KMS-11 (cell line): ENCODE results near the gene SSBP2.

Experiments
- H2AFZ ChIP-seq: fragments of 200-600 bp; sonication (generic); 2 replicates; pipeline ENCODE4 v1.6.1; 2016; ENCODE audit warnings: antibody characterized with exemption, mixed run types, low read depth
- H3K27ac ChIP-seq: fragments of 200-600 bp; sonication (generic); 2 replicates; pipeline ENCODE4 v1.6.1; 2016; ENCODE audit warnings: mild to moderate bottlenecking, mixed run types
- H3K27me3 ChIP-seq: fragments of 200-600 bp; sonication (generic); 2 replicates; pipeline ENCODE4 v1.6.1; 2017; ENCODE audit warnings: mild to moderate bottlenecking, low read depth, mixed run types, moderate library complexity; ENCODE audit not compliant: insufficient read depth
- H3K36me3 ChIP-seq: fragments of 200-600 bp; sonication (generic); 2 replicates; pipeline ENCODE4 v1.6.1; 2017; ENCODE audit warnings: mild to moderate bottlenecking, mixed run types; ENCODE audit not compliant: insufficient read depth
- H3K4me1 ChIP-seq: fragments of 200-600 bp; sonication (generic); 2 replicates; pipeline ENCODE4 v1.6.1; 2016; ENCODE audit warnings: mild to moderate bottlenecking, low read depth, mixed run types; ENCODE audit not compliant: poor library complexity, severe bottlenecking
- H3K4me2 ChIP-seq: fragments of 200-600 bp; sonication (generic); 2 replicates; pipeline ENCODE4 v1.7.0; 2016; ENCODE audit warnings: mild to moderate bottlenecking, mixed run types
- H3K4me3 ChIP-seq: fragments of 200-600 bp; sonication (generic); IDR thresholded peaks from 2 replicates; pipeline ENCODE4 v1.6.1; 2017; ENCODE audit warnings: low read depth, low read length, mixed read lengths; ENCODE audit not compliant: insufficient read depth
- H3K79me2 ChIP-seq: fragments of 200-600 bp; sonication (generic); 2 replicates; pipeline ENCODE4 v1.6.1; 2016; ENCODE audit warnings: low read depth, mixed run types; ENCODE audit not compliant: insufficient read depth
- H3K9ac ChIP-seq: fragments of 200-600 bp; sonication (generic); 2 replicates; pipeline ENCODE4 v1.6.1; 2016; ENCODE audit warnings: mild to moderate bottlenecking, mixed run types
- H4K20me1 ChIP-seq: fragments of 200-600 bp; sonication (generic); 2 replicates; pipeline ENCODE4 v1.6.1; 2016; ENCODE audit warnings: mild to moderate bottlenecking, mixed run types; ENCODE audit not compliant: insufficient read depth
- TF ChIP-seq, protein P1 (sequence below): fragments of 200-600 bp; sonication (generic); conservative IDR thresholded peaks from 2 replicates; pipeline ENCODE4 v1.6.1; 2017; ENCODE audit warnings: low read depth, mild to moderate bottlenecking, antibody characterized with exemption, low read length, moderate library complexity, mixed read lengths

Gene SSBP2

GRCh38 chr5:81650987-81651386 is 99.9 kb downstream of the SSBP2 start:
- TF ChIP-seq, protein P1, sequence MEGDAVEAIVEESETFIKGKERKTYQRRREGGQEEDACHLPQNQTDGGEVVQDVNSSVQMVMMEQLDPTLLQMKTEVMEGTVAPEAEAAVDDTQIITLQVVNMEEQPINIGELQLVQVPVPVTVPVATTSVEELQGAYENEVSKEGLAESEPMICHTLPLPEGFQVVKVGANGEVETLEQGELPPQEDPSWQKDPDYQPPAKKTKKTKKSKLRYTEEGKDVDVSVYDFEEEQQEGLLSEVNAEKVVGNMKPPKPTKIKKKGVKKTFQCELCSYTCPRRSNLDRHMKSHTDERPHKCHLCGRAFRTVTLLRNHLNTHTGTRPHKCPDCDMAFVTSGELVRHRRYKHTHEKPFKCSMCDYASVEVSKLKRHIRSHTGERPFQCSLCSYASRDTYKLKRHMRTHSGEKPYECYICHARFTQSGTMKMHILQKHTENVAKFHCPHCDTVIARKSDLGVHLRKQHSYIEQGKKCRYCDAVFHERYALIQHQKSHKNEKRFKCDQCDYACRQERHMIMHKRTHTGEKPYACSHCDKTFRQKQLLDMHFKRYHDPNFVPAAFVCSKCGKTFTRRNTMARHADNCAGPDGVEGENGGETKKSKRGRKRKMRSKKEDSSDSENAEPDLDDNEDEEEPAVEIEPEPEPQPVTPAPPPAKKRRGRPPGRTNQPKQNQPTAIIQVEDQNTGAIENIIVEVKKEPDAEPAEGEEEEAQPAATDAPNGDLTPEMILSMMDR: no peak
- Histone ChIP-seq H3K9ac (no peak overlapping the region), H3K27ac (no peak overlapping the region), H3K36me3 (no peaks in the 10 kb centered on the region), H3K4me2 (peak overlapping the region; percentile 12; the same call in 1 of the 2 replicates), H4K20me1 (no peaks in the 10 kb centered on the region), H3K79me2 (peaks cover 52% of the 10 kb centered on the region; the same call in 1 of the 2 replicates), H3K27me3 (no peaks in the 10 kb centered on the region), H3K4me1 (peaks cover 36% of the 10 kb centered on the region), H2AFZ (no peak overlapping the region), H3K4me3 (no peak overlapping the region)

DNA sequence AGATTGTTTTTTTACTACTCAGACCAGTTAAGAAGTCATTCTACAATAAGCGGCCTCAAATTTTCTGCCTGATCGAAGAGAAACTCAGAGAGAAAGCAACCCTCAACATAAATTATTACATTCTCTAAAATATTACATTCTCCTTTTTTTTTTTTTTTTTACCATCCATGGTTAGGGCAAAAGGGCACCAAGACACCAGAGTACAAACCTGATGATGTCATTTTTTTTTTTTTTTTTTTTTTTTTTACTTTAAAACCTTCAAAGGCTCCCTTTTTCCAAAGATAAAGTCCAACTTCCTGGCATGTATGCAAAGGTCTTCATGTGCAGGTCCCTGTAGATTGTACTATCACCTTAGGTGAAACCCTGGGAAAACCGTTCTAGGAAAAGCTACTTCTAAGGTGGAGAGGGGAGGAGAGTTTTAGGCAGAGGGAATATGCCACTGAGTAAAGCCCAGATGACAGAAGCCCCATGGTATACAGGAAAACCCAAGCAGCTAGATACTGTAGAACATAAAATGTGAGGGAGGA is 104.4 kb downstream of the SSBP2 start:
- Histone ChIP-seq H3K27me3 (no peaks in the 10 kb centered on the region), H2AFZ (no peak overlapping the region), H3K79me2 (peaks cover 34% of the 10 kb centered on the region; the same call in 1 of the 2 replicates), H3K4me2 (no peak overlapping the region), H3K27ac (no peak overlapping the region), H3K4me3 (no peak overlapping the region), H3K9ac (no peak overlapping the region), H3K4me1 (peaks cover 12% of the 10 kb centered on the region), H3K36me3 (no peaks in the 10 kb centered on the region), H4K20me1 (no peaks in the 10 kb centered on the region)
- TF ChIP-seq, protein P1: no peak

- Histone ChIP-seq H3K4me1 (peaks cover 18% of the 10 kb centered on the region), H3K27ac (no peak overlapping the region), H3K27me3 (no peaks in the 10 kb centered on the region), H4K20me1 (no peaks in the 10 kb centered on the region), H3K4me3 (no peak overlapping the region), H2AFZ (no peak overlapping the region), H3K4me2 (no peak overlapping the region), H3K36me3 (no peaks in the 10 kb centered on the region), H3K9ac (no peak overlapping the region), H3K79me2 (peaks cover 19% of the 10 kb centered on the region; the same call in 1 of the 2 replicates)
- TF ChIP-seq, protein P1: no peak
Measured at GRCh38 chr5:81642210-81642609, 108.7 kb downstream of the SSBP2 start.

DNA sequence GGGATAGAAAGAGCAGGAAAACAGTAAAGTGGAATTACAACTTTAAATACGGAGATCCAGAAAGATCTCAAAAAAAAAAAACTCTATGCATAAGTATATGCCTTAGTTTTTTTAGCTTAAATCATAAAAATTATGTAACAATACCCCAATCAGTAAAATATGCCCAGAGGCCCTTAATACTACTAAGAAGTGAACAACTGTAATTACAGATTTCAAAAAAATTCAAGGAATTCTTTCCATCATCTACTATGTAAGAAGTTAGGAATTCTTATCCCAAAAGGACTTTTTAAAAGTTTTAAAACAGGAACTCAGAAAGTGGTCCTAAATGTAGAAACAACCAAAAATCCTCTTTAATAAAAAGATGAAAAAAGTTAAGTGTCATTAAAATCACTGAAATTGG is 111.3 kb downstream of the SSBP2 start:
- Histone ChIP-seq H3K4me3 (no peak overlapping the region), H2AFZ (no peak overlapping the region), H3K4me2 (no peak overlapping the region), H3K36me3 (no peaks in the 10 kb centered on the region), H3K4me1 (peaks cover 43% of the 10 kb centered on the region), H3K9ac (no peak overlapping the region), H3K79me2 (peaks cover 21% of the 10 kb centered on the region; the same call in 1 of the 2 replicates), H3K27me3 (no peaks in the 10 kb centered on the region), H3K27ac (no peak overlapping the region), H4K20me1 (no peaks in the 10 kb centered on the region)
- TF ChIP-seq, protein P1: no peak
